Breast epithelium (tissue), 3 donors: Measurements from ENCODE around the gene BCL10.

ENCODE experiments used
- POLR2A ChIP-seq: fragments of 450-650 bp; IDR thresholded peaks from one replicate; pipeline ENCODE4 v1.6.1; 2016; ENCODE audit warnings: antibody characterized with exemption, mild to moderate bottlenecking, moderate library complexity
- POLR2AphosphoS5 ChIP-seq, 3 donors: sonication (generic); formaldehyde crosslinking; IDR thresholded peaks; one replicate each; pipeline ENCODE4 v1.6.1; 2017; ENCODE audit warnings: antibody characterized with exemption in 3 of 3
- TF ChIP-seq, protein P1 (sequence below), 3 donors: fragments of 450-650 bp; IDR thresholded peaks; one replicate each; pipeline ENCODE4 v1.5.1; 2016 to 2017; ENCODE audit warnings: antibody characterized with exemption in 3 of 3, mild to moderate bottlenecking in 3 of 3, moderate library complexity in 3 of 3

DNA sequence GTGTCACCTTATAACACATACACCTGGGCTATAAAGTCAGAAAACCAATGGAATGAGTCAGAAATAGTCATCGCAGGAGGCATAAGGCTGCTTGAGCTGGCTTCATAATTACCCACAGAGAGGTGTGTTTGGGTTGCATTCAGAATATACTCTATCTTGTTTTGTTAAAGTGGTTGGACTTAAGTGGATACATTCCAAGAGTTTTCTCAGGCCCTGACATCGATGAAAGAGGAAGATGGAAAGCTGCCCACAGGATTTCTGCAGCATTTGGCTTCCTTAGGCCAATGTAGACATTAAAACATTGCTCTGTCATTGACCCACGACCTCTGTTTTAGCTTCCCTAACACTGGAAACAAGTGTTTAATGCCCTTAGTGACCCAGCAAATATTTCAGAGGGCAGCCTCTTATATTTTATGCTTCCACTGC, 18.6 kb upstream of the BCL10 start:
- TF ChIP-seq, protein P1, sequence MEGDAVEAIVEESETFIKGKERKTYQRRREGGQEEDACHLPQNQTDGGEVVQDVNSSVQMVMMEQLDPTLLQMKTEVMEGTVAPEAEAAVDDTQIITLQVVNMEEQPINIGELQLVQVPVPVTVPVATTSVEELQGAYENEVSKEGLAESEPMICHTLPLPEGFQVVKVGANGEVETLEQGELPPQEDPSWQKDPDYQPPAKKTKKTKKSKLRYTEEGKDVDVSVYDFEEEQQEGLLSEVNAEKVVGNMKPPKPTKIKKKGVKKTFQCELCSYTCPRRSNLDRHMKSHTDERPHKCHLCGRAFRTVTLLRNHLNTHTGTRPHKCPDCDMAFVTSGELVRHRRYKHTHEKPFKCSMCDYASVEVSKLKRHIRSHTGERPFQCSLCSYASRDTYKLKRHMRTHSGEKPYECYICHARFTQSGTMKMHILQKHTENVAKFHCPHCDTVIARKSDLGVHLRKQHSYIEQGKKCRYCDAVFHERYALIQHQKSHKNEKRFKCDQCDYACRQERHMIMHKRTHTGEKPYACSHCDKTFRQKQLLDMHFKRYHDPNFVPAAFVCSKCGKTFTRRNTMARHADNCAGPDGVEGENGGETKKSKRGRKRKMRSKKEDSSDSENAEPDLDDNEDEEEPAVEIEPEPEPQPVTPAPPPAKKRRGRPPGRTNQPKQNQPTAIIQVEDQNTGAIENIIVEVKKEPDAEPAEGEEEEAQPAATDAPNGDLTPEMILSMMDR (IDR thresholded peaks at IDR 0.05) = no peak
- TF ChIP-seq POLR2A (no peak), POLR2AphosphoS5 (IDR thresholded peaks at IDR 0.05) (no peak)
